Measurements from ENCODE around the gene MYO18B. TPM values are rescaled to one million over a fixed set of nuclear protein-coding genes. Genes with fewer than 3 reads are reported as not detected.

The MYO18B gene
- total and polyA plus RNA-seq, 9 donors, result 0.02 to 0.23 (median 0.10) TPM; not detected in 5

GRCh38 chr22:25829237-25829636 lies 87.2 kb downstream of the MYO18B start:
- WGBS, 3 donors, result 85 to 90% (median 88%) methylated on average over 5 of the region's 5 CpGs
- Histone ChIP-seq H3K27ac (no peak overlapping the region), H3K36me3 (no peaks in the 10 kb centered on the region), H3K4me1 (ENCODE audit: insufficient read depth) (no peaks in the 10 kb centered on the region), H3K4me3 (no peak overlapping the region), H3K27me3 (no peaks in the 10 kb centered on the region), H3K9me3 (no peaks in the 10 kb centered on the region)
- intact Hi-C loops (cut with DNase I), result no loop called here
- TF ChIP-seq EP300 (IDR thresholded peaks at IDR 0.05) (no peak), CTCF (IDR thresholded peaks at IDR 0.05) (no peak), POLR2A (IDR thresholded peaks at IDR 0.05) (no peak)
- DNase-seq, result no peak

GRCh38 chr22:25829808-25830777 lies 88.1 kb downstream of the MYO18B start:
- WGBS, 3 donors, result 82 to 84% (median 82%) methylated on average over 11 of the region's 11 CpGs
- no peak for TF ChIP-seq EP300 (IDR thresholded peaks at IDR 0.05)
- no peak for TF ChIP-seq POLR2A (IDR thresholded peaks at IDR 0.05)
- intact Hi-C loops (cut with DNase I), result no loop called here
- Histone ChIP-seq H3K4me3 (no peak overlapping the region), H3K36me3 (no peaks in the 10 kb centered on the region), H3K4me1 (ENCODE audit: insufficient read depth) (no peaks in the 10 kb centered on the region), H3K27ac (no peak overlapping the region), H3K9me3 (no peaks in the 10 kb centered on the region), H3K27me3 (no peaks in the 10 kb centered on the region)
- no peak for DNase-seq

DNA sequence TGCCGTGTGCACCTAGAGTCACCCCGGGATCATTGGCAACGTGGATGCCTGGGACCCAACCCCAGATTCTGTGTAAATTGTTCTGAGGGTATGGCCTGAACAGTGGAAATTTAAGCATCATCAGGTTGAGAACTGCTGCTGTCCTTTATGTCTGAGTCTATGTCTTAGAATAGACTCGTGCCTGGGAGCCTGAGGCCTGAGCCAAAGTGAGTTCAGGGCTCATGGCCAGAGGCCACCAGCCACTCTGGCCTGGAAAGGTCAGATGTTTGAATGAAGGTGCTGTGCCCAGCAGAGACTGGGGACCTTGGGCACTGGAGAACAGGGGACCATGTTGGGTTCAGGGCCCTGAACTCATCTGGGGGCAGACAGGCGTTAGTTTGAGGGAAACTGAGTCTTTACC lies 91.1 kb downstream of the MYO18B start:
- TF ChIP-seq CTCF (IDR thresholded peaks at IDR 0.05) (no peak), POLR2A (IDR thresholded peaks at IDR 0.05) (no peak), EP300 (IDR thresholded peaks at IDR 0.05) (no peak)
- no peaks in the 10 kb centered on the region for H3K36me3 ChIP-seq
- no peak for DNase-seq
- H3K4me3 ChIP-seq, result no peak overlapping the region
- WGBS, 3 donors, result 66 to 78% (median 74%) methylated on average over 5 of the region's 5 CpGs
- intact Hi-C loops (cut with DNase I), result no loop called here
- H3K4me1 ChIP-seq (ENCODE audit: insufficient read depth), result no peaks in the 10 kb centered on the region
- no peak overlapping the region for H3K27ac ChIP-seq
- H3K27me3 ChIP-seq, result no peaks in the 10 kb centered on the region
- no peaks in the 10 kb centered on the region for H3K9me3 ChIP-seq

GRCh38 chr22:25833676-25834075 lies 91.7 kb downstream of the MYO18B start:
- intact Hi-C loops (cut with DNase I), result no loop called here
- Histone ChIP-seq H3K27me3 (no peaks in the 10 kb centered on the region), H3K9me3 (no peaks in the 10 kb centered on the region), H3K27ac (no peak overlapping the region), H3K36me3 (no peaks in the 10 kb centered on the region), H3K4me1 (ENCODE audit: insufficient read depth) (no peaks in the 10 kb centered on the region), H3K4me3 (no peak overlapping the region)
- WGBS, 3 donors, result 82 to 88% (median 82%) methylated on average over 2 of the region's 2 CpGs
- no peak for DNase-seq
- no peak for TF ChIP-seq POLR2A (IDR thresholded peaks at IDR 0.05)
- no peak for TF ChIP-seq EP300 (IDR thresholded peaks at IDR 0.05)
- no peak for TF ChIP-seq CTCF (IDR thresholded peaks at IDR 0.05)

DNA sequence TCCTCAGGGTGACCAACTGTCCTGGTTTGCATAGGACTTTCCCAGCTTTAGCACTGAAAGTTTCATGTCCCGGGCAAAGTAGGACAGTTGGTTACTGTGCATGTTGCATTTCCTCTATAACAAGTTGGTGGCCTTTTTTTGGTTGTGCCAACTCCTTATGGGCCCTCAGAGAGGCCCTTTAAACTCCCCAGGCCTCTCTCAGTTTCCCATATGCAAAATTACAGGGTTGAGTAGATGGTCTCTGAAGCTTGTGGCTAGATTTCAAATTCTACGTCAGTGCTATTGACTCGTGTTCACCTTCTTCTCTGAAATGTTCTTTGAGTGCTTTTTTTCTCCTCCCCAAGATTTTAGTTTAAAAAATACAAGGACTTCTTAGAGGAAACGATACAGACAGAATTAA lies 92.5 kb downstream of the MYO18B start:
- WGBS, 3 donors, result 70 to 73% (median 72%) methylated on average over 4 of the region's 4 CpGs
- no peak for DNase-seq
- no peak overlapping the region for H3K4me3 ChIP-seq
- no peaks in the 10 kb centered on the region for H3K27me3 ChIP-seq
- intact Hi-C loops (cut with DNase I), result no loop called here
- H3K4me1 ChIP-seq (ENCODE audit: insufficient read depth), result no peaks in the 10 kb centered on the region
- no peak overlapping the region for H3K27ac ChIP-seq
- no peak for TF ChIP-seq POLR2A (IDR thresholded peaks at IDR 0.05)
- no peak for TF ChIP-seq CTCF (IDR thresholded peaks at IDR 0.05)
- no peak for TF ChIP-seq EP300 (IDR thresholded peaks at IDR 0.05)
- H3K9me3 ChIP-seq, result no peaks in the 10 kb centered on the region
- no peaks in the 10 kb centered on the region for H3K36me3 ChIP-seq

All from ovary (tissue), 9 donors.